ENCODE data around the gene BOC. TPM values are rescaled to one million over a fixed set of nuclear protein-coding genes. Genes with fewer than 3 reads are reported as not detected.

BOC gene
- total and polyA plus RNA-seq, 2 of the 13 experiments (the other 11 are each of a cell fraction or from before 2014, with no cell fraction given), result 0.04 TPM; not detected in 1

- TF ChIP-seq PRDM10 (CRISPR knock-in tag; IDR thresholded peaks at IDR 0.05; ENCODE audit: low read depth) (no peak), NR2F1 (CRISPR knock-in tag; IDR thresholded peaks at IDR 0.05) (no peak), NFYB (CRISPR knock-in tag; IDR thresholded peaks at IDR 0.05) (no peak), ZNF784 (CRISPR knock-in tag; IDR thresholded peaks at IDR 0.05; ENCODE audit: borderline replicate concordance) (no peak), ZMYM4 (CRISPR knock-in tag; IDR thresholded peaks at IDR 0.05) (no peak), HOXA9 (CRISPR knock-in tag; IDR thresholded peaks at IDR 0.05; ENCODE audit: borderline replicate concordance) (no peak), ZNF619 (CRISPR knock-in tag; IDR thresholded peaks at IDR 0.05) (no peak), NR1H2 (CRISPR knock-in tag; IDR thresholded peaks at IDR 0.05; ENCODE audit: borderline replicate concordance, low read depth) (no peak), ZNF660 (CRISPR knock-in tag; IDR thresholded peaks at IDR 0.05; ENCODE audit: borderline replicate concordance, low read depth) (no peak)
- TF ChIP-seq, protein P1, sequence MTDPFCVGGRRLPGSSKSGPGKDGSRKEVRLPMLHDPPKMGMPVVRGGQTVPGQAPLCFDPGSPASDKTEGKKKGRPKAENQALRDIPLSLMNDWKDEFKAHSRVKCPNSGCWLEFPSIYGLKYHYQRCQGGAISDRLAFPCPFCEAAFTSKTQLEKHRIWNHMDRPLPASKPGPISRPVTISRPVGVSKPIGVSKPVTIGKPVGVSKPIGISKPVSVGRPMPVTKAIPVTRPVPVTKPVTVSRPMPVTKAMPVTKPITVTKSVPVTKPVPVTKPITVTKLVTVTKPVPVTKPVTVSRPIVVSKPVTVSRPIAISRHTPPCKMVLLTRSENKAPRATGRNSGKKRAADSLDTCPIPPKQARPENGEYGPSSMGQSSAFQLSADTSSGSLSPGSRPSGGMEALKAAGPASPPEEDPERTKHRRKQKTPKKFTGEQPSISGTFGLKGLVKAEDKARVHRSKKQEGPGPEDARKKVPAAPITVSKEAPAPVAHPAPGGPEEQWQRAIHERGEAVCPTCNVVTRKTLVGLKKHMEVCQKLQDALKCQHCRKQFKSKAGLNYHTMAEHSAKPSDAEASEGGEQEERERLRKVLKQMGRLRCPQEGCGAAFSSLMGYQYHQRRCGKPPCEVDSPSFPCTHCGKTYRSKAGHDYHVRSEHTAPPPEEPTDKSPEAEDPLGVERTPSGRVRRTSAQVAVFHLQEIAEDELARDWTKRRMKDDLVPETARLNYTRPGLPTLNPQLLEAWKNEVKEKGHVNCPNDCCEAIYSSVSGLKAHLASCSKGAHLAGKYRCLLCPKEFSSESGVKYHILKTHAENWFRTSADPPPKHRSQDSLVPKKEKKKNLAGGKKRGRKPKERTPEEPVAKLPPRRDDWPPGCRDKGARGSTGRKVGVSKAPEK (CRISPR knock-in tag; IDR thresholded peaks at IDR 0.05; ENCODE audit: borderline replicate concordance), result no peak
- TF ChIP-seq, protein P2, sequence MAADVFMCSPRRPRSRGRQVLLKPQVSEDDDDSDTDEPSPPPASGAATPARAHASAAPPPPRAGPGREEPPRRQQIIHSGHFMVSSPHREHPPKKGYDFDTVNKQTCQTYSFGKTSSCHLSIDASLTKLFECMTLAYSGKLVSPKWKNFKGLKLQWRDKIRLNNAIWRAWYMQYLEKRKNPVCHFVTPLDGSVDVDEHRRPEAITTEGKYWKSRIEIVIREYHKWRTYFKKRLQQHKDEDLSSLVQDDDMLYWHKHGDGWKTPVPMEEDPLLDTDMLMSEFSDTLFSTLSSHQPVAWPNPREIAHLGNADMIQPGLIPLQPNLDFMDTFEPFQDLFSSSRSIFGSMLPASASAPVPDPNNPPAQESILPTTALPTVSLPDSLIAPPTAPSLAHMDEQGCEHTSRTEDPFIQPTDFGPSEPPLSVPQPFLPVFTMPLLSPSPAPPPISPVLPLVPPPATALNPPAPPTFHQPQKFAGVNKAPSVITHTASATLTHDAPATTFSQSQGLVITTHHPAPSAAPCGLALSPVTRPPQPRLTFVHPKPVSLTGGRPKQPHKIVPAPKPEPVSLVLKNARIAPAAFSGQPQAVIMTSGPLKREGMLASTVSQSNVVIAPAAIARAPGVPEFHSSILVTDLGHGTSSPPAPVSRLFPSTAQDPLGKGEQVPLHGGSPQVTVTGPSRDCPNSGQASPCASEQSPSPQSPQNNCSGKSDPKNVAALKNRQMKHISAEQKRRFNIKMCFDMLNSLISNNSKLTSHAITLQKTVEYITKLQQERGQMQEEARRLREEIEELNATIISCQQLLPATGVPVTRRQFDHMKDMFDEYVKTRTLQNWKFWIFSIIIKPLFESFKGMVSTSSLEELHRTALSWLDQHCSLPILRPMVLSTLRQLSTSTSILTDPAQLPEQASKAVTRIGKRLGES (CRISPR knock-in tag; IDR thresholded peaks at IDR 0.05; ENCODE audit: borderline replicate concordance), result no peak
Observed at GRCh38 chr3:113226491-113226890, 15.1 kb downstream of the BOC start (continued).

Data from HepG2 (cell line).